HG03432 (cell line): ENCODE results near the gene GSK3B.
"Not testable (repeated sequence)": the region's sequence is repeated elsewhere in the genome, so short reads cannot be mapped to it uniquely, and the experiment has no call there.

Experiments
- ATAC-seq: cut with Tn5 transposase; IDR thresholded peaks from one replicate; pipeline ENCODE4 v1.9.1; 2021; ENCODE audit warnings: mild to moderate bottlenecking, moderate library complexity; ENCODE audit not compliant: unreplicated experiment

The GSK3B gene

GRCh38 chr3:120018299-120018698 is 75.9 kb downstream of the GSK3B start:
- no peak for ATAC-seq

GRCh38 chr3:120017692-120018091 is 76.6 kb downstream of the GSK3B start:
- ATAC-seq, result no peak

GRCh38 chr3:120013481-120013880 is 80.8 kb downstream of the GSK3B start:
- no peak for ATAC-seq

GRCh38 chr3:120005741-120006140 is 88.5 kb downstream of the GSK3B start:
- not testable (repeated sequence) for ATAC-seq

GRCh38 chr3:120004008-120004498 is 90.2 kb downstream of the GSK3B start:
- not testable (repeated sequence) for ATAC-seq

GRCh38 chr3:119998166-119998565 is 96.1 kb downstream of the GSK3B start:
- ATAC-seq, result no peak

GRCh38 chr3:119990888-119991287 is 103.4 kb downstream of the GSK3B start:
- ATAC-seq, result no peak

- no peak for ATAC-seq
Measured at GRCh38 chr3:119989981-119990655, 104.1 kb downstream of the GSK3B start.

- ATAC-seq, result not testable (repeated sequence)
Measured at GRCh38 chr3:119986812-119987211, 107.4 kb downstream of the GSK3B start.

GRCh38 chr3:119981386-119981785 is 112.9 kb downstream of the GSK3B start:
- ATAC-seq, result no peak

GRCh38 chr3:119978554-119979208 is 115.6 kb downstream of the GSK3B start:
- no peak for ATAC-seq

GRCh38 chr3:119977353-119977752 is 116.9 kb downstream of the GSK3B start:
- ATAC-seq, result no peak

- ATAC-seq, result no peak
Measured at GRCh38 chr3:119976214-119976613, 118.0 kb downstream of the GSK3B start.

GRCh38 chr3:119974656-119975055 is 119.6 kb downstream of the GSK3B start:
- ATAC-seq, result no peak

- no peak for ATAC-seq
Measured at GRCh38 chr3:119973018-119973646, 121.1 kb downstream of the GSK3B start.

- no peak for ATAC-seq
Measured at GRCh38 chr3:119969759-119970158, 124.5 kb downstream of the GSK3B start.

GRCh38 chr3:119967353-119968006 is 126.8 kb downstream of the GSK3B start:
- no peak for ATAC-seq

GRCh38 chr3:119965692-119966091 is 128.6 kb downstream of the GSK3B start:
- ATAC-seq, result no peak

- no peak for ATAC-seq
Measured at GRCh38 chr3:119964294-119964693, 130.0 kb downstream of the GSK3B start.

GRCh38 chr3:119955972-119956371 is 138.3 kb downstream of the GSK3B start:
- no peak for ATAC-seq

GRCh38 chr3:119950666-119951325 is 143.5 kb downstream of the GSK3B start:
- ATAC-seq, result no peak
